ENCODE data around the gene RAB25.

The RAB25 gene

DNA sequence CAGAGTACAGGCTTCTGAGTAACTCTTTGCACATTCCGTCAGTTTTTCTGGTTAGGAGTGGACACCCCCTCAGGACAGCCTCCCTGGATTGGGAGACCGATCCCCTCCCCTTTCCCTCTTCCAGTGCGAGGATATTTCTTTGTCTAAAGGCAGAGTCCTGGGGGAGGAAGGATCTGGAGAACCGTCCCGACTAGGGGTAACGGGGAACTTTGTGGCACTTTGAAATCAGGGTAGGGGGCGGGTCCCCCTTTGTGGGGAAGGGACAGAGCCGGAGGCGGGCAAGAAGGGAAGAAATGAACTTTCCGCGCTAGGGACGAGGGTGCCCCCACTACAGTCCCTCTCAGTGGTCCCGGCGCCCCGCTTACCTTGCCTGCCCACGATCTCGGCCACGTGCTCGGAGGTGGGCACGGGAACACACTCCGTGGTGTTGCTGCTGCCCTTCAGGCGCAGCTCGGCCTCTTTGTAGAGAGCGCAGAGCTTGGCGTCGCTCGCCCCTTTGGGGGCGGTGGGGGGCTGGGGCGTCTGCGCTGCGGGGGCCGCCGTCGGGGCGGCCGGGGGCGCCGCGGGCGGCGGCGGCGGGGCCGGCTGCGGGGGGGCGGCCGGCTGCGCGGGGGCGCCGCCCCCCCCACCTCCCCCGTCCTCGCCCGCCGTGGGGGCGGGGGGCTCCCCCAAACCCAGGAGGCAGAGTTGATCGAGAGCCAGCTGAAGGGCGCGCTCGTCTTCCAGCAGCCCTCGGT, 20.4 kb downstream of the RAB25 start:
- Histone ChIP-seq H3K9me3 (ENCODE audit: low read length) (no peaks in the 10 kb centered on the region), H3K4me3 (ENCODE audit: low read depth in 1 of 2, low read length in 2 of 2) (peak overlapping the region; percentile 60 to 72), H3K9ac (ENCODE audit: low read length) (no peak overlapping the region), H3K4me1 (ENCODE audit: insufficient read depth, low read length) (peaks cover 11% of the 10 kb centered on the region), H3K36me3 (ENCODE audit: insufficient read depth, low read length) (no peaks in the 10 kb centered on the region), H3K27me3 (ENCODE audit: control insufficient read depth in 1 of 2, insufficient read depth in 2 of 2, low read length in 2 of 2) (no peaks in the 10 kb centered on the region), H3K27ac (ENCODE audit: low read depth, low read length) (no peak overlapping the region)

DNA sequence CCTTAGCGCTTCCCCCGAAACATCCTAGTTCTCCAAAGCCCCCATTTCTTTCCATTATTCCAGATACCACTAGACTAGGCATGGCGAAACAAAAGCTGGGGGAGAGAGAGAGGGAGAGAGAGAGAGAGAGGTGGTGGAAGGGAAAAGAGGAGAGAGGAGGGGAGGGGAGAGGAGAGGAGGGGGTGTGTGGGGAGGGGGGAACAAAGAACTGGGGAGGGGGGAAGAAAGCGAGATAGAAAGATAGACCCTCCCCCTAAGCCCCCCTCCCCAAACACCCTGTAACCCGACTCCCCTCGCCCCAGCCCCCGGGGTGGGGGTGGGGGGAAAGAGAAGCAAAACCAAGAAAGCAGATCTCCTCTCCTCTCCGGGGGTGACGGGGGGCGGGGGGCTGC, 21.0 kb downstream of the RAB25 start:
- no peaks in the 10 kb centered on the region for H3K27me3 ChIP-seq (ENCODE audit: control insufficient read depth in 1 of 2, insufficient read depth in 2 of 2, low read length in 2 of 2)

DNA sequence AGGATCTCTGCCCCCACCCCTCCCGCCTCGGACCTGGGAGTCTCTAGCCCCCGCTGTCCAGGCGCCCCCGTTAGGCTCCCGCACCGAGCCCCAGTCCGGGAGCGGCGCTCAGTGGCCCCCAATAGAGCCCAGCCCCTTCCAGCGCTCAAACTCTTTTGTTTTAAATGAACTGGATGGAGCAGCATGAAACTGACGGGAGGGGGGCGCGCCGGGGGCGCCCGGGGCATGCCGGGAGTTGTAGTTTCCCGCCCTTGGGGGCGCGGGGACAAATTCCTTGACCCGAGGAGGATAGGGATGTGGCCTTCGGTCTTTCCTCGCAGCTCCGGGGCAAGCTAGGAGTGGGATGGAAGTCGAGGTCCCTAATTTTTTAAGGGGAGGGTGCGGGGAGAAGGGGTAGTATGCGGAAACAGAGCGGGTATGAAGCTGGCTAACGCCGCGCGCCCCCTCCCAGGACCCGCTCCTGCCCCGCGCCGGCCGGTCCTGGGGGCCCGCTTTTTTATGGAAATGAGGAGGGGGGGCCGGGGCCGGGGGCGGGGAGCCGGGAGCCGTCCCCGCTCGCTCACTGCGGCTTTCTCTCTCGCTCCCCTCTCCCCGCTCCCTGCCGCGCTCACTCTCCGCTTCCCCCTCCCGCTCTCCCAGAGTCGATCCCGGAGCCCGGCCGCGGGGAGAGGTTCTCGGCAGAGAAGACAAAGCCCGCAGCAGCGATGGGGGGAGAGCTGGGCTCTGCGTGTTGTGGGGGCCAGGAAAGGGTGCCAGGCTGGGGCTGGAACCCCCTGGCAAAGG, 21.5 kb downstream of the RAB25 start, which contains the start of gene MEX3A:
Gene MEX3A, minus strand, starts transcription at position 157 of the 783 bp plus-strand sequence. CDS start 467 bp downstream, outside the sequence.
- peak within 1 kb of the TSS; percentile 60 to 72 for H3K4me3 ChIP-seq (ENCODE audit: low read depth in 1 of 2, low read length in 2 of 2)
- H3K36me3 ChIP-seq (ENCODE audit: insufficient read depth, low read length), result no peaks in the 10 kb centered on the region
- H3K9me3 ChIP-seq (ENCODE audit: low read length), result no peaks in the 10 kb centered on the region
- no peaks in the 10 kb centered on the region for H3K27me3 ChIP-seq (ENCODE audit: control insufficient read depth in 1 of 2, insufficient read depth in 2 of 2, low read length in 2 of 2)
- peak within 1 kb of the TSS; percentile 56 for H3K27ac ChIP-seq (ENCODE audit: low read depth, low read length)
- peak within 1 kb of the TSS; percentile 27 for H3K9ac ChIP-seq (ENCODE audit: low read length)
- peaks cover 11% of the 10 kb centered on the region for H3K4me1 ChIP-seq (ENCODE audit: insufficient read depth, low read length)

More for the DNA sequence above, 21.0 kb downstream of the RAB25 start:
- Histone ChIP-seq H3K4me3 (ENCODE audit: low read depth in 1 of 2, low read length in 2 of 2) (peak overlapping the region; percentile 60 to 72), H3K27ac (ENCODE audit: low read depth, low read length) (no peak overlapping the region), H3K9me3 (ENCODE audit: low read length) (no peaks in the 10 kb centered on the region), H3K9ac (ENCODE audit: low read length) (no peak overlapping the region), H3K4me1 (ENCODE audit: insufficient read depth, low read length) (peaks cover 11% of the 10 kb centered on the region), H3K36me3 (ENCODE audit: insufficient read depth, low read length) (no peaks in the 10 kb centered on the region)

GRCh38 chr1:156083800-156084790, 23.1 kb downstream of the RAB25 start:
- Histone ChIP-seq H3K27ac (ENCODE audit: low read depth, low read length) (no peak overlapping the region), H3K36me3 (ENCODE audit: insufficient read depth, low read length) (no peaks in the 10 kb centered on the region), H3K9ac (ENCODE audit: low read length) (no peak overlapping the region), H3K27me3 (ENCODE audit: control insufficient read depth in 1 of 2, insufficient read depth in 2 of 2, low read length in 2 of 2) (no peaks in the 10 kb centered on the region), H3K9me3 (ENCODE audit: low read length) (no peaks in the 10 kb centered on the region), H3K4me1 (ENCODE audit: insufficient read depth, low read length) (peaks cover 11% of the 10 kb centered on the region), H3K4me3 (ENCODE audit: low read depth in 1 of 2, low read length in 2 of 2) (no peak overlapping the region)

DNA sequence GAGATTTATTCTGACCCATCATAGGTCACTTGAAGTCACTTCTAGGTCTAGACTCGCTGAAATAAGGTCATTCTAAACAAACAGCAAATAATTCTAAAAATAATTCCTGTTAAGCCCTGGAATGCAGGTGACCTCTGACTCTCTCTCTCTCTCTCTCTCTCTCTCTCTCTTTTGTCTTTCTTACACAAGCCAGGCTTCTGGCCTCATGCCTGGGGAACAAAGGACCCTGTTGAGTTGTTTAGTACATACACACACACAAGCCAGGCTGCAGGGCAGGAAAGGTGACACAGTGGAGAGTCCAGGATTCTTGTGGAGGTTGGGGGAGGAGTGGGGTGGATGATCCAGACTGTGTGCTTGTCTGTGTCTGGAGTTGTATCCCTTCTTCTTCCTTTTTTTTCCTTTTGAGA, 25.3 kb downstream of the RAB25 start:
- H3K27me3 ChIP-seq (ENCODE audit: control insufficient read depth in 1 of 2, insufficient read depth in 2 of 2, low read length in 2 of 2), result no peaks in the 10 kb centered on the region
- H3K27ac ChIP-seq (ENCODE audit: low read depth, low read length), result no peak overlapping the region

DNA sequence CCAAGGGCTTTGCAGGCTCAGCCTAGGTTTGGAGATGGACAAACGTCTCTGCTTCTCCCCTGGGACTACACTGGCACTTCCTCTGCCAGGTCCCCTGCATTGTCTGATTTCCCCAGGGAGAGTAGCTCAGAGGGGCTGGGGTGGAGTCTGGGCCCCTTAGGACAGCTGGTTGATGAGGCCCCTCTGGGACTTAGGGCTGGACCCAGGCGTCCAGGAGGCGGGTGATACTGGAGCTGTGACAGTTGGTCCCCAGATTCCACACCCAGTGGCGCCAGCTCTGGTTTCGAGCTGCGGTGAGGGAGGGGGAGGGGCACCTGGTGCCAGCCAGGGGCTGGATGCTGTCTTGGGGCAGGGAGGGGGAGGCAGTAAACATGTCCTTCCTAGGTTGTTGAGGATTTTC, 28.7 kb downstream of the RAB25 start:
- H3K27me3 ChIP-seq (ENCODE audit: control insufficient read depth in 1 of 2, insufficient read depth in 2 of 2, low read length in 2 of 2), result no peaks in the 10 kb centered on the region
- no peaks in the 10 kb centered on the region for H3K4me1 ChIP-seq (ENCODE audit: insufficient read depth, low read length)
- no peak overlapping the region for H3K27ac ChIP-seq (ENCODE audit: low read depth, low read length)
- H3K9me3 ChIP-seq (ENCODE audit: low read length), result no peaks in the 10 kb centered on the region
- H3K36me3 ChIP-seq (ENCODE audit: insufficient read depth, low read length), result no peaks in the 10 kb centered on the region
- H3K4me3 ChIP-seq (ENCODE audit: low read depth in 1 of 2, low read length in 2 of 2), result no peak overlapping the region
- H3K9ac ChIP-seq (ENCODE audit: low read length), result no peak overlapping the region

More for the DNA sequence above, 25.3 kb downstream of the RAB25 start:
- no peak overlapping the region for H3K9ac ChIP-seq (ENCODE audit: low read length)
- no peak overlapping the region for H3K4me3 ChIP-seq (ENCODE audit: low read depth in 1 of 2, low read length in 2 of 2)
- H3K4me1 ChIP-seq (ENCODE audit: insufficient read depth, low read length), result peaks cover 8% of the 10 kb centered on the region
- H3K9me3 ChIP-seq (ENCODE audit: low read length), result no peaks in the 10 kb centered on the region
- H3K36me3 ChIP-seq (ENCODE audit: insufficient read depth, low read length), result no peaks in the 10 kb centered on the region

DNA sequence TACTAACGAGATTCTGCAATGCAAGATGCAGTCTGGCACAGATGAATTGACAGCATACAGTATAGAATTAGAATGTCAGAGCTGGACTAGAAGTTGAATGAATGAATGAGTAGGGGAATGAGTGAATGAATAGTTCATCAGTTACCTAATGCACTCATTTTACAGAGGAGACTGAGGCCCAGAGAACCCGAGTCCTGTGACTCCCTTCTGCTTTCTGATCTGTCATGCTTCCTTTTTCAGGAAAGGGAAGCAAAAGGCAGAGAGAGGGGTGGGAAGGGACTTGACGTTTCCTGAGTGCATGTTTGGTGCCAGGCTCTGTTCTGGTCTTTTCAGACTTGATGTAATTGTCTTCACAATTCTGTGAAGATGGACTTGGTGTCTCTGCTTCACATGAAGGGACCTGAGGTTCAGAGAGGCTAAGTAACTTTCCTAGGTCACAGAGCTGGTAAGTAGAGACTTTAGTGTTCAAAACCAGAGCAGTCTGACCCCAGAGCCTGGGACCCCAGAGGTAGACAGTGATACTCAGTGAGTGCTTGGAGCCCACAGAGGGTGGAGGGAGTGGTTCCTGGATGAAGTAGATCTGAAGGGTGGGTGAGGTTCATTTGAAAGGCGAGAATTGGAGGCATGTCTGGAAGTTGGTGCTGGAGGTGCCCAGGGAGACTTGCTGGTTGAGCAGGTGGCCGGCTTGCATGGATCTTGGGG, 29.3 kb downstream of the RAB25 start:
- no peak overlapping the region for H3K27ac ChIP-seq (ENCODE audit: low read depth, low read length)
- no peaks in the 10 kb centered on the region for H3K9me3 ChIP-seq (ENCODE audit: low read length)
- no peak overlapping the region for H3K4me3 ChIP-seq (ENCODE audit: low read depth in 1 of 2, low read length in 2 of 2)
- no peaks in the 10 kb centered on the region for H3K4me1 ChIP-seq (ENCODE audit: insufficient read depth, low read length)
- no peaks in the 10 kb centered on the region for H3K27me3 ChIP-seq (ENCODE audit: control insufficient read depth in 1 of 2, insufficient read depth in 2 of 2, low read length in 2 of 2)
- H3K9ac ChIP-seq (ENCODE audit: low read length), result no peak overlapping the region
- H3K36me3 ChIP-seq (ENCODE audit: insufficient read depth, low read length), result no peaks in the 10 kb centered on the region

GRCh38 chr1:156090840-156091188, 29.9 kb downstream of the RAB25 start:
- Histone ChIP-seq H3K27ac (ENCODE audit: low read depth, low read length) (no peak overlapping the region), H3K9ac (ENCODE audit: low read length) (no peak overlapping the region), H3K4me1 (ENCODE audit: insufficient read depth, low read length) (no peaks in the 10 kb centered on the region), H3K4me3 (ENCODE audit: low read depth in 1 of 2, low read length in 2 of 2) (no peak overlapping the region), H3K36me3 (ENCODE audit: insufficient read depth, low read length) (no peaks in the 10 kb centered on the region), H3K9me3 (ENCODE audit: low read length) (no peaks in the 10 kb centered on the region), H3K27me3 (ENCODE audit: control insufficient read depth in 1 of 2, insufficient read depth in 2 of 2, low read length in 2 of 2) (no peaks in the 10 kb centered on the region)

DNA sequence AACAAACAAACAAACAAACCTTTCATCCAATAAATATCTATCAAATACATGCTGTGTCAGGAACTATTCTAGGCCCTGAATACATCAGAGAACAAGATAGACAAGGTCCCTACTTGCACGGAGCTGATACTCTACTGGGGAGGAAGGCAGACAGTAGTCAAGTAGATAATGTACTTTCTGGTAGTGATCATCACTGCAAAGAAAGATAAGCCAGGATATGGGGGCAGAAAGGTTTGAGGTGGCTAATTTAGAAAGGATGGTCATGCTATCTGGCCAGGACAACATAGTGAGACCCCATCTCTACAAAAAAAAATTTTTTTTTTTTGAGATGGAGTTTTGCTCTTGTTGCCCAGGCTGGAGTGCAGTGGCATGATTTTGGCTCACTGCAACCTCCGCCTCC, 30.6 kb downstream of the RAB25 start:
- Histone ChIP-seq H3K4me1 (ENCODE audit: insufficient read depth, low read length) (peaks cover 7% of the 10 kb centered on the region), H3K4me3 (ENCODE audit: low read depth in 1 of 2, low read length in 2 of 2) (no peak overlapping the region), H3K27ac (ENCODE audit: low read depth, low read length) (no peak overlapping the region), H3K36me3 (ENCODE audit: insufficient read depth, low read length) (no peaks in the 10 kb centered on the region), H3K9me3 (ENCODE audit: low read length) (no peaks in the 10 kb centered on the region), H3K9ac (ENCODE audit: low read length) (no peak overlapping the region), H3K27me3 (ENCODE audit: control insufficient read depth in 1 of 2, insufficient read depth in 2 of 2, low read length in 2 of 2) (no peaks in the 10 kb centered on the region)

DNA sequence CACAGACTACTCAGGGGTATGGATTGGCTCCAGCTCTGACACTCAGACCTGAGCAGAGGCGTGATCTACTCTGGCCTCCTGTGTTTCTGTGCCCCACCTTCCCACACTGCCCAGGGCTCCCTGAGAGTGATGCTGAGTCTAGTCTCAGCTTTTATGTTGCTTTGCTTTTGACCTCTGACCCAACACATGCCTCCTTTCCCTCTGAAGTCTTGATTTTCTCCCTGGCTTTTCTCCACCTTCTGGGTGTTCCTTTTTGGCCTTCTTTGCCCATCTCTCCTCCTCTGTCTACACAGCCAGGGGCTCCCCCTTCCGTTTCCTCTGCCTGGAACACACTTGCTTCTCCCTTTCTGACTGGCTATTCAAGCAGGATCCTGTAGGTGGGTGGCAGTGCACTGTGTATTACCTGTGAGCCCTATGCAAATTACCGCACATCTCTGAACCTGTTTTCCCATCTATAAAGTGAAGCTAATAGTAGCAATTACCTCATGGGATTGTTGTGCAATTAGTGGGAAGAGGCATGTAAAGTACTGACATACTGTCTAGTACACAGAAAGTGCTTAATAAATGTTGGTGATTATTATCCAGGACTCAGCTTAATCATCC, 35.0 kb downstream of the RAB25 start:
- no peaks in the 10 kb centered on the region for H3K9me3 ChIP-seq (ENCODE audit: low read length)
- H3K9ac ChIP-seq (ENCODE audit: low read length), result no peak overlapping the region
- no peaks in the 10 kb centered on the region for H3K36me3 ChIP-seq (ENCODE audit: insufficient read depth, low read length)
- no peaks in the 10 kb centered on the region for H3K27me3 ChIP-seq (ENCODE audit: control insufficient read depth in 1 of 2, insufficient read depth in 2 of 2, low read length in 2 of 2)
- H3K4me1 ChIP-seq (ENCODE audit: insufficient read depth, low read length), result peaks cover 23% of the 10 kb centered on the region
- peak overlapping the region; percentile 59 for H3K27ac ChIP-seq (ENCODE audit: low read depth, low read length)
- H3K4me3 ChIP-seq (ENCODE audit: low read depth in 1 of 2, low read length in 2 of 2), result peak overlapping the region in 1 of 2 donors; percentile 28
